BE2C (cell line): Measurements from ENCODE around the gene CBLB.
A peak's percentile ranks its signal among the peaks of the same experiment; 100 is the strongest.

Experiments used
- DNase-seq: peaks from one replicate; pipeline ENCODE4 v3.0.0-alpha.2; 2020
- H3K27me3 ChIP-seq: fragments of 250-450 bp; sonication (Bioruptor Pico); 2 replicates; pipeline ENCODE4 v1.5.1; 2020; ENCODE audit warnings: mild to moderate bottlenecking
- H3K36me3 ChIP-seq: fragments of 250-450 bp; sonication (Bioruptor Pico); 2 replicates; pipeline ENCODE4 v1.5.1; 2020; ENCODE audit warnings: mild to moderate bottlenecking
- H3K4me1 ChIP-seq: fragments of 250-450 bp; sonication (Bioruptor Pico); 2 replicates; pipeline ENCODE4 v1.5.1; 2020
- H3K4me3 ChIP-seq: 2 replicates; pipeline ENCODE4 v1.5.1; 2011; ENCODE audit warnings: low read depth, low read length
- H3K9me3 ChIP-seq: fragments of 250-450 bp; sonication (Bioruptor Pico); 2 replicates; pipeline ENCODE4 v1.5.1; 2020
- CTCF ChIP-seq: IDR thresholded peaks from 2 replicates; pipeline ENCODE4 v1.5.1; 2012; ENCODE audit warnings: mild to moderate bottlenecking, low read depth, low read length

The CBLB gene

GRCh38 chr3:105869531-105869833, 670 bp upstream of the CBLB start:
- peak overlapping the region; percentile 90 for H3K4me3 ChIP-seq
- H3K36me3 ChIP-seq, result 0 out of 2 replicates have a peak, but pooled peaks cover 3% of the 10 kb centered on the region
- no peaks in the 10 kb centered on the region for H3K9me3 ChIP-seq
- H3K4me1 ChIP-seq, result peaks cover 9% of the 10 kb centered on the region; the same call in 1 of the 2 replicates
- TF ChIP-seq CTCF, result no peak
- H3K27me3 ChIP-seq, result no peaks in the 10 kb centered on the region
- DNase-seq, result no peak

GRCh38 chr3:105868431-105868741, 426 bp downstream of the CBLB start:
- peaks cover 12% of the 10 kb centered on the region; the same call in 1 of the 2 replicates for H3K4me1 ChIP-seq
- H3K9me3 ChIP-seq, result no peaks in the 10 kb centered on the region
- DNase-seq, result peak; percentile 71
- H3K36me3 ChIP-seq, result peaks cover 14% of the 10 kb centered on the region
- TF ChIP-seq CTCF, result no peak
- H3K27me3 ChIP-seq, result no peaks in the 10 kb centered on the region
- peak overlapping the region; percentile 90 for H3K4me3 ChIP-seq

- Histone ChIP-seq H3K4me1 (peaks cover 12% of the 10 kb centered on the region; the same call in 1 of the 2 replicates), H3K36me3 (peaks cover 19% of the 10 kb centered on the region), H3K9me3 (no peaks in the 10 kb centered on the region), H3K27me3 (no peaks in the 10 kb centered on the region), H3K4me3 (peak overlapping the region; percentile 90)
- no peak for TF ChIP-seq CTCF
- no peak for DNase-seq
Observed at GRCh38 chr3:105867712-105868430, 941 bp downstream of the CBLB start.

- Histone ChIP-seq H3K27me3 (no peaks in the 10 kb centered on the region), H3K36me3 (peaks cover 27% of the 10 kb centered on the region), H3K4me1 (peaks cover 16% of the 10 kb centered on the region; the same call in 1 of the 2 replicates), H3K9me3 (no peaks in the 10 kb centered on the region), H3K4me3 (peak overlapping the region; percentile 90)
- TF ChIP-seq CTCF, result no peak
- DNase-seq, result peak; percentile 27
Observed at GRCh38 chr3:105866656-105867653, 1.9 kb downstream of the CBLB start.

GRCh38 chr3:105865867-105866350, 2.9 kb downstream of the CBLB start:
- H3K9me3 ChIP-seq, result no peaks in the 10 kb centered on the region
- no peaks in the 10 kb centered on the region for H3K27me3 ChIP-seq
- H3K4me1 ChIP-seq, result peaks cover 11% of the 10 kb centered on the region
- TF ChIP-seq CTCF, result no peak
- peaks cover 27% of the 10 kb centered on the region for H3K36me3 ChIP-seq
- DNase-seq, result no peak
- H3K4me3 ChIP-seq, result peak overlapping the region; percentile 90
